GM12875 (cell line): ENCODE measurements around the gene ADGRB3.

Source experiments
- H3K4me3 ChIP-seq: one replicate; pipeline ENCODE4 v1.5.1; 2011; ENCODE audit warnings: low read depth, low read length, control low read depth
- TF ChIP-seq, protein P1 (sequence below): IDR thresholded peaks from 2 replicates; pipeline ENCODE4 v1.5.1; 2011; ENCODE audit warnings: low read depth, mild to moderate bottlenecking, control low read depth, inconsistent platforms, low read length, moderate library complexity, borderline replicate concordance; ENCODE audit not compliant: insufficient read depth

The ADGRB3 gene

GRCh38 chr6:69019832-69020231 lies 384.8 kb downstream of the ADGRB3 start:
- no peak overlapping the region for H3K4me3 ChIP-seq

DNA sequence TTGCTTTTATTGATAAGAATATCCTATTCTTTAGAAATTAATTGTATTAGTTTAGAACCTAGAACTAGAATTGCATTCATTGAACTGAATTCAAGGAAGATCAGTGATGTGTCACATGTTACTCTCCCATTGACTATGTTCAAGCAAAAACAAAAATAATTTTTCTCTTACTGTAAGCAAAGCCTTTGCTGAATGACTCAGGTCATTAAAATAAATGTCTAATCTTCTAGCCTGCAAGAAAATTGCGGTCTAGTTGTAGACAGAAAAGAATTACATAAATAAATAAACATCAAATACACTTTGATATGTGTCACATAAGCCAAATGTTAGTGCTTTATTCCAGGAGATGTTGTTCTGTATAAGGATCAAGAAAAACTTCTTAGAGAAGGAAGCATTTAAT lies 387.9 kb downstream of the ADGRB3 start:
- TF ChIP-seq, protein P1, sequence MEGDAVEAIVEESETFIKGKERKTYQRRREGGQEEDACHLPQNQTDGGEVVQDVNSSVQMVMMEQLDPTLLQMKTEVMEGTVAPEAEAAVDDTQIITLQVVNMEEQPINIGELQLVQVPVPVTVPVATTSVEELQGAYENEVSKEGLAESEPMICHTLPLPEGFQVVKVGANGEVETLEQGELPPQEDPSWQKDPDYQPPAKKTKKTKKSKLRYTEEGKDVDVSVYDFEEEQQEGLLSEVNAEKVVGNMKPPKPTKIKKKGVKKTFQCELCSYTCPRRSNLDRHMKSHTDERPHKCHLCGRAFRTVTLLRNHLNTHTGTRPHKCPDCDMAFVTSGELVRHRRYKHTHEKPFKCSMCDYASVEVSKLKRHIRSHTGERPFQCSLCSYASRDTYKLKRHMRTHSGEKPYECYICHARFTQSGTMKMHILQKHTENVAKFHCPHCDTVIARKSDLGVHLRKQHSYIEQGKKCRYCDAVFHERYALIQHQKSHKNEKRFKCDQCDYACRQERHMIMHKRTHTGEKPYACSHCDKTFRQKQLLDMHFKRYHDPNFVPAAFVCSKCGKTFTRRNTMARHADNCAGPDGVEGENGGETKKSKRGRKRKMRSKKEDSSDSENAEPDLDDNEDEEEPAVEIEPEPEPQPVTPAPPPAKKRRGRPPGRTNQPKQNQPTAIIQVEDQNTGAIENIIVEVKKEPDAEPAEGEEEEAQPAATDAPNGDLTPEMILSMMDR: no peak
- no peak overlapping the region for H3K4me3 ChIP-seq

More at GRCh38 chr6:69019832-69020231, 384.8 kb downstream of the ADGRB3 start:
- TF ChIP-seq, protein P1: no peak

- TF ChIP-seq, protein P1: no peak
- H3K4me3 ChIP-seq: no peak overlapping the region
Measured at GRCh38 chr6:69026243-69026642, 391.2 kb downstream of the ADGRB3 start.

GRCh38 chr6:69026715-69027114 lies 391.6 kb downstream of the ADGRB3 start:
- H3K4me3 ChIP-seq: no peak overlapping the region
- TF ChIP-seq, protein P1: no peak

DNA sequence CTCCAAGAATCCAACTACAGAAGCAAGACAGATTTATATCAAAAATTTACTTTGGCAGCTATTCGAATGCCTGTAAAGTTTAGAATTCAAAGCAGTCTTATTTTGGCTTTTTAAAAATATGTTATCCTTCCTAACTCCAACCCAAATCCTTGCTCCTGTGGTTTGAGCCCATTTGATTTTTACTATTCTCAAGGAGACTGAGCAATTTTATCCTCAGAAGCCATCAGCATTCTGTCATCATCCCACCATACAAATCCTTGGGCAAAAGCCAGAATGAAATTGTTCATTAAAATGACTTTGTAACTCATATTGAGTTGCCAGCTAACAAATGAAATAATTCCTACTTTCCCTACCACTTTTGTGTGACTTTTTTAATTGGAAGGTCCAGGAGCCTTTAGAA lies 392.8 kb downstream of the ADGRB3 start:
- TF ChIP-seq, protein P1: no peak
- H3K4me3 ChIP-seq: no peak overlapping the region

GRCh38 chr6:69038841-69039240 lies 403.8 kb downstream of the ADGRB3 start:
- H3K4me3 ChIP-seq: no peak overlapping the region
- TF ChIP-seq, protein P1: no peak

- H3K4me3 ChIP-seq: no peak overlapping the region
Measured at GRCh38 chr6:69042297-69042696, 407.2 kb downstream of the ADGRB3 start.

More at GRCh38 chr6:69042297-69042696, 407.2 kb downstream of the ADGRB3 start:
- TF ChIP-seq, protein P1: no peak
